HG03457 (cell line): ENCODE measurements around the gene MRPL50.

Experiments
- ATAC-seq: cut with Tn5 transposase; IDR thresholded peaks from one replicate; pipeline ENCODE4 v1.9.1; 2021; ENCODE audit warnings: moderate number of reproducible peaks; ENCODE audit not compliant: unreplicated experiment

MRPL50 gene

DNA sequence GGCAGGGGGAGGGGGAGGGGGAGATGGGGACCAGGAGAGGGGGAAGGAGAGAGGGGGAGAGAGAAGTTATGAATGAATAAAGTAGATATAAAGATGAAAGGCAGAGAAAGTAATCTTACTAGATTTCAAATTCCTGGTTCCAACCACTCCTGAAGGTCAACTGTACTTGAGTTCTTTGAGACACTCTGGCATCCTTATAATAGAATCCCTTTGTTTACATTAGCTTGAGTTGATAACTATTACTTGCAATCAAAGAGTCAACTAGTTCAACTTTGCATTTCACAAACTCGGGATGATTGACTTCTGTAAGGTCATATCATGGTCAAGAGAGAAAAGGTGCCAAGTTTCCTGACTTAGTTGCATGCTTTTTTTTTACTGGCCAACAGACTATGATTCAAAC lies 55.8 kb downstream of the MRPL50 start:
- no peak for ATAC-seq

DNA sequence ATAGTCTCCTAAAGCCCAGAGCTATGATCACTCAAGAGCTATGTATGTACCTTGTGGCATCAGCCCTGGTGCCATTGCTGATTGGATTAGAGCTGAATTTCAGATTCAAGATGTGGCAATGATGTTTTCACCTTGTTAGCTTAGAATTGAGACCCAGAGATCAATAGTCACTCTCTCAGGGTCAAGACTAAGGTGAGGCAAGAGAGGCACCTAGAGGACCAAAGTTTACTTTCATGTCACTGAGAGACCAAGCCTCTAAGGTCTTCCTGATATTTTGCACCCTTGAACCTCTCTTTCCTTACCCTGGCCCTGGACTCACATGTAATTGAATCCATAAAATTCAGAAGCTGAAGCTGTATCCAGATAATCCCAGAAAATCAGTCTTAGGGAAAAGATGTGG lies 56.5 kb downstream of the MRPL50 start:
- ATAC-seq, result no peak
